Measurements from ENCODE around the gene ZNF836.

- TF ChIP-seq CTCF (IDR thresholded peaks at IDR 0.05) (no peak), E2F1 (CRISPR knock-in tag; IDR thresholded peaks at IDR 0.05) (no peak)
Measured at GRCh38 chr19:52138278-52138982, 33.0 kb downstream of the ZNF836 start.

Data from WTC11 (cell line).